ENCODE data around the gene NEUROD2. TPM values are rescaled to one million over a fixed set of nuclear protein-coding genes. Genes with fewer than 3 reads are reported as not detected.

NEUROD2 gene
- total RNA-seq, 2 donors from 2014 or later, result not detected

DNA sequence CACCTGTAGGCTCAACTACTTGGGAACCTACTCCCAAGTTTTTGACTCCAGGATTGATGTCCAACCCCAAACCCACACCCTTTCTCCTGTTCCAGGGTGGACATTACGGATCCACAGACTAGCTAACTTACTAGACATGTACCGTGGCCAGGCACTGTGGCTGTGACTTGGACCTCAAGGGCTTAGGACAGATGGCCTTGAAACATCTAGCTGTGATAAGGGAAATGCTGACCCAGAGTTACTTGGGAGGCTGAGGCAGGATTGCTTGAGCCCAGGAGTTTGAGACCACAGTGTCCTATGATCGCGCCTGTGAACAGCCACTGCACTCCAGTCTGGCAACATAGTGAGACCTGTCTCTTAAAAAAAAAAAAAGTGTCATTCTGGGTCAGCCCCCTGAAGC, 33.4 kb upstream of the NEUROD2 start:
- ATAC-seq (replicated peaks in 1 of 2) (no peak), DNase-seq (no peak)
- no peaks in the 10 kb centered on the region for H3K27me3 Mint-ChIP-seq (ENCODE audit: low read depth)
- no peak overlapping the region for H3K27ac Mint-ChIP-seq
- no peaks in the 10 kb centered on the region for H3K36me3 Mint-ChIP-seq (ENCODE audit: insufficient read depth in 2 of 2)
- H3K9me3 Mint-ChIP-seq, result no peaks in the 10 kb centered on the region
- H3K4me1 Mint-ChIP-seq (ENCODE audit: low read depth), result peaks cover 69% of the 10 kb centered on the region
- no peak overlapping the region for H3K4me3 Mint-ChIP-seq

DNA sequence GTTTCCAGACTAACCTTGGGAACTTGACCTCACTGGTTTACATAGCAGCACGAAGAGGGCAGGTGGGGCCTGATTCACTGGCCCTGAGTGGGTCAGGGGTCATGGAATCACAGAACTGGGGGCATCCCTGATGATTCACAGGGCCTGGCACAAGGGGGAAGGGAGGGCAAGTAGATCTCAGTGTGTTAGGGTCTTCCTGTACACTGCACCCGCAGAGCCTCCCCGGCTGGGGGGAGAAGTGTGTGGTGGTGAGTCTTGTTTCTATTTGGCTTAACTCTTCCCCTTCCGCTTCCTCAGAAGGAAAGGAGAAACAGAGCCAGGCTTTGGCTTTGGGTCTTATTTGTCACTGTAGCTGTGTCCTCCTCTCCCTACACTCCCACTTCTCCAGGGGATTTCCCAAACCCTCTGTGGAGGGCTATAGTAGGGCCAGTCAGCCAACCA, 32.9 kb upstream of the NEUROD2 start:
- H3K4me3 Mint-ChIP-seq, result no peak overlapping the region
- DNase-seq (no peak), ATAC-seq (replicated peaks in 1 of 2) (no peak)
- H3K9me3 Mint-ChIP-seq, result no peaks in the 10 kb centered on the region
- H3K36me3 Mint-ChIP-seq (ENCODE audit: insufficient read depth in 2 of 2), result no peaks in the 10 kb centered on the region
- peak overlapping the region; percentile 25 for H3K27ac Mint-ChIP-seq
- H3K4me1 Mint-ChIP-seq (ENCODE audit: low read depth), result peaks cover 71% of the 10 kb centered on the region
- H3K27me3 Mint-ChIP-seq (ENCODE audit: low read depth), result no peaks in the 10 kb centered on the region

DNA sequence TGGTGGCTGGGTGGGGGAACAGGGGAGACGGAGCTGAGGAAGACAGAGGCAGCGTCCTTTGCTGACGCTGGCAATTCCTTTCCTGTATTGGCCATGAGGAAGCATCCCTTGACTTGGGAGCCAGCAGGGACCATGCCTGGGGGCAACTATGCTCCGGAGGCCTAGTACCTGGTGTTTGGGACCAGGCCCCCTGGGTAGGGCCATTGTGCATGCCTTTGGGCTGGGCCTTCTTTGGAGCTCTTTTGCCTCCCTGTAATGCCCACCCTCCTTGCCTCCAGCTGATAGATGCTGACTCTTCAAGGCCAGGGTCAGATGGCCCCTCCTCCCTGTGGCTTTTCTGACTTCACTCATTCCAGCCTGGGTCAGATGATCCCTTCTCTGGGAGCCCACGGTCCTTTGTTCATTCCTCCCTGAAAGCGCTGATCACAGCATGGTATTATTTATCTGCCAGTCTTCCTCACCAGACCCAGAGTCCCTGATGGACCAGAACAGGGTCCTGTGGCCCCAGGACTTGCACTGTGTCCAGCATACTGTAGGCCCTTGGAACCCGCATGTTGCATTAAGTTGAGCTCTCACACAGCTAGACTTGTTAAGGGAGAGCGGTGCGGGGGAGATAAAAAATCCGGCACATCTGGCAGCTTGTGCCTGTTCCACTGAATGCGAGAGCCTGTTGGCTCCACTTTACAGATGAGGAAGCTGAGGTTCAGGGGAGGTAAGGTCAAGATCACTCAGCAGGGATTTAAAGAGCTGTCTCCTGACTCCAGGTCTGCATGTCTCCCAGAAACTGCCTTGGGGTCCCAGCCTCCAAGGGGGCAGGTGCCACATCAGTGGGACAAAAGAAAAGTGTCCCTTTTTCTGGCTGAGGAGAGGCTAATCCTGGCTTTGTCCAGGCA, 32.1 kb upstream of the NEUROD2 start:
- DNase-seq (no peak), ATAC-seq (replicated peaks in 1 of 2) (no peak)
- no peak overlapping the region for H3K27ac Mint-ChIP-seq
- no peak overlapping the region for H3K4me3 Mint-ChIP-seq
- no peaks in the 10 kb centered on the region for H3K36me3 Mint-ChIP-seq (ENCODE audit: insufficient read depth in 2 of 2)
- H3K4me1 Mint-ChIP-seq (ENCODE audit: low read depth), result peaks cover 69% of the 10 kb centered on the region
- no peaks in the 10 kb centered on the region for H3K9me3 Mint-ChIP-seq
- H3K27me3 Mint-ChIP-seq (ENCODE audit: low read depth), result no peaks in the 10 kb centered on the region

DNA sequence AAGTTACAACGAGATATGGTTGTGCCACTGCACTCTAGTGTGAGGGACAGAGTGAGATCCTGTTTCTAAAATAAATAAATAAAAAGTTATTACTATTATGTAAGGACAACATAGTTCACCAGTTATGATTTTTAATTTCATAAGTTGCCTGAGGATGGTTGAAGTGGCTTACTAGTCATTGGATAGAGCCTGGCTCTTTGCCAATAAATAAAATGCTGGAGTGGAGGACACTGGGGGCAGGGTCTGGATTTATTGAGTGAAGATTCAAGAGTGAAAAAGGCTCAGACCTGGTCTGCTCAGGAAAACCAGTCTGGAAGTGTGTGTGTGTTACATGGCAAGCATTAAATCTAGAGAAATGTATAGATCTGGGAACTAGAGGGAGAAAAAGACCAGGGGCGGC, 31.3 kb upstream of the NEUROD2 start:
- ATAC-seq (replicated peaks in 1 of 2), result no peak
- peaks cover 61% of the 10 kb centered on the region for H3K4me1 Mint-ChIP-seq (ENCODE audit: low read depth)
- H3K36me3 Mint-ChIP-seq (ENCODE audit: insufficient read depth in 2 of 2), result no peaks in the 10 kb centered on the region
- no peaks in the 10 kb centered on the region for H3K27me3 Mint-ChIP-seq (ENCODE audit: low read depth)
- peak overlapping the region in 1 of 2 donors; percentile 6 for H3K4me3 Mint-ChIP-seq
- DNase-seq, result no peak
- H3K27ac Mint-ChIP-seq, result peak overlapping the region; percentile 36
- no peaks in the 10 kb centered on the region for H3K9me3 Mint-ChIP-seq

DNA sequence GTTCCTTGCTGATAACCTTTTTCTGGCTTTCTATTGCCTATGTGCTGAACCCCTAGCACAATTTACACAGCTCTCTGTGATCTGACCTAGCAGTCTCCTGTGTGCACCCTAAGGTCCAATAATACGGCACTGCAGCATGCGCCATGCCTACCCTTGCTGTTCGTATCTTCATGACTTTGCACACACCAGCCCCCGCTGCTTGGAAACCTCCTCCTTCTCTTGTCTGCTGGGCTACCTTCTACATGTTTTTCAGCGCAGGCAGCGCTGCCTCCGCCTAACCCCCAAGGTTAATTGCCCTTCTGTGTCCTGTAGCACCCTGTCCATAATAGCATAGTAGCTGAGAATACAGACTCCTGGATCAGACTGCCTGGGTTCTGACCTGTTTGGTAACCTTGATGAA, 30.6 kb upstream of the NEUROD2 start:
- Mint-ChIP-seq H3K4me1 (ENCODE audit: low read depth) (peaks cover 54% of the 10 kb centered on the region), H3K4me3 (peak overlapping the region; percentile 88 to 92), H3K9me3 (no peaks in the 10 kb centered on the region), H3K36me3 (ENCODE audit: insufficient read depth in 2 of 2) (no peaks in the 10 kb centered on the region), H3K27ac (peak overlapping the region; percentile 43), H3K27me3 (ENCODE audit: low read depth) (no peaks in the 10 kb centered on the region)
- DNase-seq (no peak), ATAC-seq (replicated peaks in 1 of 2) (no peak)

DNA sequence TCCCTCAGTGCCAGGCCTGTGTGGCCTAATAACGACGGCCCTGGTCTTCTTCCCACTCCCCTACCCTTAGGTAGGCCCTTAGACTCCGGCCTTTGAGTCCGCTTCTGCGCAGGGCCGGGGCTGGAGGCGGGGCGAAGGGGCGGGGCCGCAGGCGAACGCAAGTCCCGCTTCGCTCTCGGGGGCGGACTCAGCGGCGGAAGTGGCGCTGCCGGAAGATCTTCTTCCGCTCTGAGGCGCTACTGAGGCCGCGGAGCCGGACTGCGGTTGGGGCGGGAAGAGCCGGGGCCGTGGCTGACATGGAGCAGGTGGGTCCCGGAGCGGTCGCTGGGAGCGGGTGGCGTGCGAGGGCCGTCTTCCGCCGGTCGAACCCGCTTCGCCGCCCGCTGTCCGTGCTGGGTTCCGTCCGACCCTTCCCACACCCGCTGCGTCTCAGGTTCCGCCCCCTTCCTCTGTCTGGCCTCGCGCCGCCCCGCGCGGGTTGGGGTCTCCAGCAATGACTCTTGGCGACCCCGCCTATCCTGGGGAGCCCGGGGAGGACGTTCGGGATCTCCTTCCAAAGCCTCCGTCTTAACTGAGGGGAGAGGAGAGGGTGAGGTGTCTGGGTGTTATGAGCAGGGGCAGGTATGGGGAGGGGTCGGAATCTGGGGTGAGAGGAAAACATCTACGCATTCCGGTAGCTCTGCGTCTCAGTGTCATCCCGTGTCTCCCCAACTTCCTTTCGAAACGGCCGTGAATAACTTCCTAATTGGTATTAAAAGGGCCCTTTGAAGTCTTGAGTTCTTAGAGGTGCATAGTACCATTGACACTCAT, 29.4 kb upstream of the NEUROD2 start, which contains the start of gene STARD3:
Gene STARD3 (plus strand): TSS at position 218 of the 810 bp plus-strand sequence. CDS start 16,388 bp downstream, outside the sequence.
- Mint-ChIP-seq H3K9me3 (no peaks in the 10 kb centered on the region), H3K4me3 (peak within 1 kb of the TSS; percentile 88 to 92), H3K27ac (peak within 1 kb of the TSS; percentile 69), H3K4me1 (ENCODE audit: low read depth) (peaks cover 42% of the 10 kb centered on the region), H3K36me3 (ENCODE audit: insufficient read depth in 2 of 2) (no peaks in the 10 kb centered on the region), H3K27me3 (ENCODE audit: low read depth) (peaks cover 1% of the 10 kb centered on the region)
- ATAC-seq (replicated peaks in 1 of 2) (peak; percentile 94), DNase-seq (peak; percentile 93 to 95)

DNA sequence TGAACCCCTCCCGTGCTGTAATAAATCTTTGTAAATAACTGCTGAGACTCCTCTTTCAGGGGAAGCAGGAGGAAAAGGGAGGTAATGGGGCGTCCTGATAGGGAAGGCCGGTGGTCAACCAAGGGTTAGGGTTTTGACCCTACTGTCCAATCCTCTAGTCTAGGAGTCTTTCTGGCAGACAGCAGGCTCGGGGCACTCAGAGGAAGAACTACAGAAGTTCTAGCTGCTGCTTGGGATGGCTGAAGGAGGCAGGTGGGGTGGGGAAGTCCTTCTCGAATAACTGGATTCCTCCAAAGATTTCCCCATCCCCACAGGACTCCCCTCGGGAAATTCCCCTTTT, 28.8 kb upstream of the NEUROD2 start:
- peaks cover 7% of the 10 kb centered on the region for H3K27me3 Mint-ChIP-seq (ENCODE audit: low read depth)
- peak overlapping the region; percentile 88 to 92 for H3K4me3 Mint-ChIP-seq
- no peaks in the 10 kb centered on the region for H3K9me3 Mint-ChIP-seq
- H3K27ac Mint-ChIP-seq, result peak overlapping the region; percentile 69
- DNase-seq (no peak), ATAC-seq (replicated peaks in 1 of 2) (peak; percentile 5 to 6)
- no peaks in the 10 kb centered on the region for H3K36me3 Mint-ChIP-seq (ENCODE audit: insufficient read depth in 2 of 2)
- peaks cover 42% of the 10 kb centered on the region for H3K4me1 Mint-ChIP-seq (ENCODE audit: low read depth)

DNA sequence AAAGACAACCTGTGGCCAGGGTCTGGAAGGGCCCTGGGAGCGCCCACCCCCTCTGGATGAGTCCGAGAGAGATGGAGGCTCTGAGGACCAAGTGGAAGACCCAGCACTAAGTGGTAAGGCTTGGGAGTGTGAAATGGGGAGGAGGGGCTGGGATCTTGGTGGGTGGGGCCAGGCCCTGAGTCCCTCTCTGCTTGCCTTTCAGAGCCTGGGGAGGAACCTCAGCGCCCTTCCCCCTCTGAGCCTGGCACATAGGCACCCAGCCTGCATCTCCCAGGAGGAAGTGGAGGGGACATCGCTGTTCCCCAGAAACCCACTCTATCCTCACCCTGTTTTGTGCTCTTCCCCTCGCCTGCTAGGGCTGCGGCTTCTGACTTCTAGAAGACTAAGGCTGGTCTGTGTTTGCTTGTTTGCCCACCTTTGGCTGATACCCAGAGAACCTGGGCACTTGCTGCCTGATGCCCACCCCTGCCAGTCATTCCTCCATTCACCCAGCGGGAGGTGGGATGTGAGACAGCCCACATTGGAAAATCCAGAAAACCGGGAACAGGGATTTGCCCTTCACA, 28.0 kb upstream of the NEUROD2 start:
- no peak for ATAC-seq (replicated peaks in 1 of 2)
- H3K4me1 Mint-ChIP-seq (ENCODE audit: low read depth), result peaks cover 46% of the 10 kb centered on the region
- DNase-seq, result no peak
- no peaks in the 10 kb centered on the region for H3K9me3 Mint-ChIP-seq
- no peak overlapping the region for H3K4me3 Mint-ChIP-seq
- no peak overlapping the region for H3K27ac Mint-ChIP-seq
- H3K36me3 Mint-ChIP-seq (ENCODE audit: insufficient read depth in 2 of 2), result no peaks in the 10 kb centered on the region
- H3K27me3 Mint-ChIP-seq (ENCODE audit: low read depth), result peaks cover 15% of the 10 kb centered on the region

DNA sequence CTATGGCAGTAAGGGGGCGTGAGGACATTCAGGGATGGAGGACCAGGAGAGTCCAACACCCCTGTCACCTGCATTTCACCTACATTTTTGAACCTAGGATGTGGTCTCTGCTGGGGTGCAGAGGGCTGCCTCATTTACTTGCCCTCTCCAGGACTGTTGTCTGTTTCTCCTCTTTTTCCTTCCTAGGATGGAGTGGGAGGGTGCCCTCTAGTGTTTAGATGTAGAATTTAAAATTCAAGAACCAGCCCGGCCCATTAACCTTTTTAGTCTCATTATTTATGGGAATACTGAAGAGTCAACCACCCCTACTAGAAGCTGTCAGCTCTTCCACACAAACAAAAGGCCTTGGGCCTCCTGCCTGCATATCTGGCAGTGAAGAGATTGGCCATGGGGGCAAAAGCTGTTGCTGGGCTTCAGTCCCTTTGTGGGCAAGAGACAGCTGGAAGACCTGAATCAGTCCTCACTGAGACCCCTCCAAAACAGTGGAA, 26.7 kb upstream of the NEUROD2 start:
- no peak overlapping the region for H3K4me3 Mint-ChIP-seq
- H3K36me3 Mint-ChIP-seq (ENCODE audit: insufficient read depth in 2 of 2), result no peaks in the 10 kb centered on the region
- peak in 1 of 2 donors; percentile 34 for DNase-seq
- H3K27me3 Mint-ChIP-seq (ENCODE audit: low read depth), result peaks cover 15% of the 10 kb centered on the region
- no peak overlapping the region for H3K27ac Mint-ChIP-seq
- H3K9me3 Mint-ChIP-seq, result no peaks in the 10 kb centered on the region
- H3K4me1 Mint-ChIP-seq (ENCODE audit: low read depth), result peaks cover 39% of the 10 kb centered on the region
- ATAC-seq (replicated peaks in 1 of 2), result no peak

DNA sequence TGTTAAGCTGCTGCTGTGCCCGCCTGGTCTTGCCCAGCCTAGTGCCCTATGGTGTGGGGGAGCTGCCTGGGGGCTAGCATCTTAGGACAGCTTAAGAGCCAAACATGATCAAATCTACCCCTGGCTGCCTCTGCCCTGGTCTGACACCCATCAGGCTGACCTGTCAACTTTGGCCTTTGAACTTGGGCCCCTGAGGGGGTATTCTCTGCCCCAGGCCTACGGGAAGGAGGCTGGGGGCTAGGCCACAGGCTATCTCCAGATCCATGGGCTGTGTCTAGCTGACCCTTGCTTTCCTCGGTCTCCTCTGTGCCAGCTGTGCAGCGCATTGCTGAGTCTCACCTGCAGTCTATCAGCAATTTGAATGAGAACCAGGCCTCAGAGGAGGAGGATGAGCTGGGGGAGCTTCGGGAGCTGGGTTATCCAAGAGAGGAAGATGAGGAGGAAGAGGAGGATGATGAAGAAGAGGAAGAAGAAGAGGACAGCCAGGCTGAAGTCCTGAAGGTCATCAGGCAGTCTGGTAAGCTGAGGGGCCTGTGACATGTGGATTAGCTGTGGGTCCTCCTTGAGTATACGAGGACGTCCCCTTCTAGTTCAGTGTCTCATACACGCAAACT, 26.0 kb upstream of the NEUROD2 start:
- Mint-ChIP-seq H3K36me3 (ENCODE audit: insufficient read depth in 2 of 2) (no peaks in the 10 kb centered on the region), H3K4me1 (ENCODE audit: low read depth) (peaks cover 31% of the 10 kb centered on the region), H3K27me3 (ENCODE audit: low read depth) (peaks cover 17% of the 10 kb centered on the region), H3K9me3 (no peaks in the 10 kb centered on the region), H3K27ac (no peak overlapping the region), H3K4me3 (no peak overlapping the region)
- DNase-seq (no peak), ATAC-seq (replicated peaks in 1 of 2) (no peak)

DNA sequence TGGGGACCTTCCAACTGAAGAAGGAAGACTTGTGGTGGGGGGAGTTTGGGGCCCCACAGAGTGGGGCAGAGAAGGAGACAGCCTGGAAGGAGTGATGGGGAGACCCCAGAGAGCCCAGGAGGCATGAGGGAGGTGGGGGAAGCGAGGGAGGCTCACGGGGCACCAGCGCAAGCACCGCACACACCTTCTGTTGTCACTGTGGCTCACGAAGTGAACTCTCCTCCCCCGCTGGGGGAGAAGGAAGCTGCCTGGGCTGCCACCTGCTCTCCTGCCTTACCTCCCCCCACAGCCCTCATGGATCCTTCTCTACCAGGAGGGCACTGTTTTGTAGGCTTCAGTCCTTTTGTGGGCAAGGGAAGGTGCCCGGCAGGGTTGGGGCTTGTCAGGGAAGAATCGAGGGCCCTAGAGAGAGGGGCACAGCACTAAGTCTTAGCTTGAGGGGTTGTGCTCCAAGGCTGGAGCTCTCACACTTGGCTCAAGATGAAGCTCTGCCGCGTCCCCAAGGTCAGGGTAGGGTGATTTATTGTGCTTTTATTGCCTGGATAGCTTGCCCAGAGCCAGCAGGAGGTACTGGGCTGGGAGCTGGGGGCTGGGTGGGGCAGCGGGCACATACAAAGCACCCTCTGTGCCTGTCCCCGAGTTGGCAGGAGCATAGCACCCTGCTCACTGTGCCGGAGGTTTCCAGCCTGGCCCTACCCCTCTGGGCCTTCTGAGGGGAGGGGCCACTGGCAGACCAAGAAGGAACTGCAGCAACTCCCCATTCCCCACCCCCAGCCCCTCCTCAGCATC, 24.6 kb upstream of the NEUROD2 start:
- Mint-ChIP-seq H3K36me3 (ENCODE audit: insufficient read depth in 2 of 2) (no peaks in the 10 kb centered on the region), H3K27ac (no peak overlapping the region), H3K9me3 (no peaks in the 10 kb centered on the region), H3K4me1 (ENCODE audit: low read depth) (peaks cover 20% of the 10 kb centered on the region), H3K27me3 (ENCODE audit: low read depth) (peaks cover 28% of the 10 kb centered on the region), H3K4me3 (no peak overlapping the region)
- ATAC-seq (replicated peaks in 1 of 2), result no peak
- no peak for DNase-seq

DNA sequence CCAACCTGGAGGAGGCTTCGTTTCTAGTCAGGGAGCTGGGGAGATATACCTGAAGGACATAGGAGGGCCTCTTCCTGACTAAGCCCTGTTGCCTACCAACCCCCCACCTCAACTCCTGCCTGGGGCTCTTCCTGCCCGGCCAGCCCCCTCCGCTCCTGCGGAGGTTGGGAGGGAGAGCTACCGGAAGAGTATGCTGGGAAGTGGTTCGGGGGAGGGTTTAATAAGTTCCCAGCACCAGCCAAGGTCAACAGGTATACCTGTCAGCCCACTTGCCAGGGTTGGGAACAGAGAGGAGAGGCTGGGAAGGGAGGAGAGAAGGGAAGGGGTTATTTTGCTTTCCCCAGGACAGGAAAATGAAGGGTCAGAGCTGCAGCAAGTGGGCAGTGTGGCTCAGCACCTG, 23.7 kb upstream of the NEUROD2 start:
- no peak for ATAC-seq (replicated peaks in 1 of 2)
- no peaks in the 10 kb centered on the region for H3K36me3 Mint-ChIP-seq (ENCODE audit: insufficient read depth in 2 of 2)
- peaks cover 23% of the 10 kb centered on the region for H3K4me1 Mint-ChIP-seq (ENCODE audit: low read depth)
- H3K9me3 Mint-ChIP-seq, result no peaks in the 10 kb centered on the region
- no peak for DNase-seq
- no peak overlapping the region for H3K4me3 Mint-ChIP-seq
- no peak overlapping the region for H3K27ac Mint-ChIP-seq
- peaks cover 34% of the 10 kb centered on the region for H3K27me3 Mint-ChIP-seq (ENCODE audit: low read depth)
